ENCODE measurements around the gene SPOCK3.

SPOCK3 gene

DNA sequence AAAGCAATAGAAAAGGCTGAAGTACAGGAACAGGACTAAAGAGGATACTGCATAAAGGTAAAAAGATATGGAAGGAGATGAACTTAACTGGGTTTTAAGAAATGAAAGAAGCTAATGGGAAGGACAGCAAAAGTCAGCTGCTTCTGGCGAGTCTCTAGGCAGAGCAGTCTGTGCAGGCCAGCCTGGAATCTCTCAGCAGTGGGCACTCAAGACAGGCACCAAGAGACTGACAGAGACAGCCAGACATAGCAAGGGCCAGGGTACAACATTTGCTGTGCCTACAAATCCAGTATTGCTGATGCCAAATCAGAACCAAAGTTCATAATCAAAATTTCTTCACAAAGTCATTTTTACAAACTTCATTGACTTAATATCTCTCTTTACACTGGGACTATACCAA, 62.4 kb downstream of the SPOCK3 start:
- DNase-seq = no peak

DNA sequence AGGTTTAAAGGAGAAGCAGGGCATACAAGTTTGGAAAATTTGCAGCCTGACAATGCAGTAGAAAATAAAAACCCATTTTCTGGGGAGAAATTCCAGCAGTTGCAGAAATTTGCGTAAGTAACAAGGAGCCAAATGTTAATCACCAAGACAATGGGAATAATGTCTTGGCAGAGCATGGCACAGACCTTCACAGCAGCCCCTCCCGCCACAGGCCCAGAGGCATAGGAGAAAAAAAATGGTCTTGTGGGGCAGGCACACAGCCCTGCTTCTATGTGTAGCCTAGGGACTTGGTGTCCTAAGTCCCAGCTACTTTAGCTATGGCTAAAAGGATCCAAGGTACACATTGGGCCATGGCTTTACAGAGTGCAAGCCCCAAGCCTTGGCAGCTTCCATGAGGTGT, 65.7 kb downstream of the SPOCK3 start:
- DNase-seq = no peak

- DNase-seq = no peak
Measured at GRCh38 chr4:167150587-167150986, 83.7 kb downstream of the SPOCK3 start.

DNA sequence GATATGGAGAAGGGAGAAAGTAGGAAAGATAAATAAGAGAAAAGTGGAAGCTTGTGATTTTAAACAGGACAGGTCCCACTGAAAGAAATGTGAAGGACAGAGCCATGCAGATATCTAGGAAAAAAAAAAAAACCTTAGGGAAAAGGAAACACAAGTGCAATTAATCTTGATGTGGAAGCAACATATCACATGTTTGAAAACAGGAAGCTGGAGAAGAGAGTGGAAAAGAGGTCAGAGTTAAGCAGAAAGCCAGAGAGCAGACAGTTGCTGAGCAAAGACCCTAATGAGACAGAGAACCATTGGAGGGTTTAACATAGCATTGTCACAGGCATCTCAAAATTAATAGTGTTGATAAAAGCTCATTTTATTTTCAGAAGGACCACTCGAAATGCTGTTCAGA, 89.7 kb downstream of the SPOCK3 start:
- DNase-seq = no peak

GRCh38 chr4:167143018-167143417, 91.3 kb downstream of the SPOCK3 start:
- DNase-seq = no peak

- no peak for DNase-seq
Measured at GRCh38 chr4:167136270-167136669, 98.0 kb downstream of the SPOCK3 start.

DNA sequence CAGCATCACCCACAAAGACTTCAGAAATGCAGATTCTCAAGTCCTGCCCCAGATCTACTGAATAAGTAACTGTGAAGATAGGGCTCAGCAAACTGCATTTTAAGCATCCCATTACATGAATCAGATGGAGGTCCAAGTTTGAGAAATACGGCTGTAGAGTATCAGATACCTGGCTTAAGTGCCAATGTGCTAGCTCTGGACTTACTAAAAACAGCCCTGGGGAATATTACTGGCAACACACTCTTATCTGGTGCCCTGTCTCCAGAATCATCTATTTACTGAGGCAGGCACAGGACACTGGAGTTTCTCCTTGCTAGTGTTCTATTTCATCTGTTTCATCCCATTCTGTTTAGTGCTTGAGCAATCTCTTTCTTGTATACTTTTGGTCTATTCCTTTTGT, 105.1 kb downstream of the SPOCK3 start:
- no peak for DNase-seq

DNA sequence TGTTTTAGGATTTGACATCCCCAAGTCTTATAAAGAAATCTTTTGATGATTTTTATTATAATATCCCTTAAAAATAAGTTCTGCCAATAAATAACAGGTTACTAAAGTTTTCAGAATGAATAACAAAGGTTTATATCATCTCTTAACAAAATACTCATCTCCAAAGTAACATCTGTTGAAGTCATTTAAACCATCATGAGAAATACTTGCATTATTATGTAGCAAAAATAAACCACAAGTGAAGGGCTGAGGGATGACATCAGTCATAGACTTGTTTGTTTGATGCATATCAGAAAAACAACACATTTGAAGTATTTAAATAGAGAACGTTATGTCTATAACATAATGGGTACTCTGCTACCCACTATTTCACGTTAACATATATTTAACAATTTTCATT, 114.9 kb downstream of the SPOCK3 start:
- no peak for DNase-seq

DNA sequence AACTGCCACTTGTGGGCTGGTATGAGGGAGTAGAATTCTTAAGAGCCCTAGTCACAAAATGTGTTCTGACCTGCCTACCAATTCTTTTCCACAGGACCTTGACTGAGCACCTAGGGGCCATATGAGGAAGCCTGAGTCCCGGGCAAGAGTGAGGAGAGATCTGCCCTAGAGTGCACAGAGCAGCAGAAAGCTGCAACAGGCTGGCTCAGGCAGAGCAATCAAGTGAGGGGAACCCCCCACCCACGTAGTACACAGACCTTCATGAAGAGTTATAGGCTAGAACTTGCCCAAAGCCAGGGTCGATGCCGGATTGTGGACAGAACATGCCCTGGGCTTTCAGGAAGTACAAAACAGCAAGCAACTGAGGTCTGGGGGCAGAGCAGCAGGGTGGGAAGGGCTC, 117.0 kb downstream of the SPOCK3 start:
- DNase-seq = no peak

DNA sequence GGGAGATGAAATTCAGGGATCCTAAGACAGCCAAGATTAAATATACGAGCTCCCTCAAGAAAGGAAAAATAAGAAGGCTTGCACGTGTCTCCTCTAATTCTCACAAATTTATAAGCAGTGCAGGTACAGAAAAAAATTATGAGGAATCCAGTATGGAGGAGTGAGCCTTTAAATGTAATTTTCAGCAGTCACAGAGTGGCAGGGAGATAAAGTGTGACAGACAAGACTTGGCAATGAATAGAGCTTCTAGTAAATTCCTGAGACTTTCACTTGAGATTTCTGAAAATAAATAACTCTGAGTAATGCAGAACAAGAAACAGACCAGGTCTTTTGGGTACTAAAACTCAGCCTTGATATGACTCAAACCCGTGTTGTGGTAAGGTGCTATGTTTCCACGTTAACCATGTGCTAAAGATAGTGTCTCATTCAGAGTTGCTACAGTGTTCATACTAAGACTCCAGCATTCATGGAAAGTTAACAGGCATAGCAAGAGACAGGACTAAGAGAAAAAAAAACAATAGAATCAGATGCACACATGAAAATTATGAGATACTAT, 119.8 kb downstream of the SPOCK3 start:
- DNase-seq = peak; percentile 10

GRCh38 chr4:167111622-167112021, 122.7 kb downstream of the SPOCK3 start:
- no peak for DNase-seq

DNA sequence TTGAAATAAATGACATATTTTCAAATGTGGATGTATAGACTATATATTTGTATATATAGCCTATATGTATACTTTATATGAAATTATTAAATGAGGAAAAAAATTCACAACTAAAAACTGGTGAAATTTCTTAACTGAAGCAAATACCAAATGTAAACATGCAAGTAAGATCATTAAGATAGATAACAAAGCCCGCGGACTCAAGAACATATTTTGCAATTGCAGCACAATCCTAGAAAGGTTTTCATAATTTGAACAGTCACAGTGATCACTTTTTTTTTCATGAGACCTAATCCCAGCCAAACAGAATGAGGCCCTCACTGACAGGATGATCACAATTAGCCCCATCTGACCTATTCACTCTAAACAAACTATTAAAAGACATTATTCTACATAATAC, 123.2 kb downstream of the SPOCK3 start:
- DNase-seq = no peak

- no peak for DNase-seq
Measured at GRCh38 chr4:167109859-167110258, 124.4 kb downstream of the SPOCK3 start.

- DNase-seq = no peak
Measured at GRCh38 chr4:167105857-167106256, 128.4 kb downstream of the SPOCK3 start.

DNA sequence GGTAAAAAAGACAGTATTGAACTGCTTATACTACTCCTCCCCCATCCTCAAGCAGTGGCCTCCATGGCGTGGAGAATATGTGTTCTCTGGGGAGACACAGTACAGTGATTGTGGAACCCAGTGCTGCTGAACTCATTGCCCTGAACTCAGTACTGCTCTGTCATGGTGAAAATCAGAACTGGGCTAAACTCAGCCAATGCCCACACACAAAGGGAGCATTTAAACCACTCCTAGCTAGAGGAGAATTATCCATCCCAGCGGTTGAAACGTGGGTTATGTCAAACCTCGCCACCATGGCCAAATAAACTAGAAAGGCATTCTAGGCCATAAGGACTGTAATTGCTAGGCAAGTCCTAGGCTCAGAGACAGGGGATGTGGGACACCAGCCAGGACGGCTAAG, 131.8 kb downstream of the SPOCK3 start:
- DNase-seq = no peak

- DNase-seq = no peak
Measured at GRCh38 chr4:167101035-167101434, 133.3 kb downstream of the SPOCK3 start.

DNA sequence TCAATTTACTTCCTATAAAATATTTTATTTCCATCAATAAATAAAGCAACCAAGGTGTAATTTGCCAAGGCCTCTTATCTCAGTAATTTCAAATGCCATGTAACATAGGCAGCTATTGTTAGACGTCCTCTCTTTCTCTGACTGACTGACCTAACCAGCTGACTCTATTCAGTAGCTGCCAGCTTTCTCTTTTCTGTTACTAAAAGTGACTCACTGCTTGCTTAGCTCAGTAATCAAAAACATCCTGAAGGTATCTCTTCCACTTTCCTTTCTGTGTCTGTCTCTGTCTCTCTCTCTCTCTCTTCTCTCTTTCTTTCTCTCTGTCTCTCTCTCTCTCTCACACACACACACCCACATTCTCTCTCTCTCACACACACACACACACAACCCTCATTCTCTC, 134.2 kb downstream of the SPOCK3 start:
- DNase-seq = no peak

DNA sequence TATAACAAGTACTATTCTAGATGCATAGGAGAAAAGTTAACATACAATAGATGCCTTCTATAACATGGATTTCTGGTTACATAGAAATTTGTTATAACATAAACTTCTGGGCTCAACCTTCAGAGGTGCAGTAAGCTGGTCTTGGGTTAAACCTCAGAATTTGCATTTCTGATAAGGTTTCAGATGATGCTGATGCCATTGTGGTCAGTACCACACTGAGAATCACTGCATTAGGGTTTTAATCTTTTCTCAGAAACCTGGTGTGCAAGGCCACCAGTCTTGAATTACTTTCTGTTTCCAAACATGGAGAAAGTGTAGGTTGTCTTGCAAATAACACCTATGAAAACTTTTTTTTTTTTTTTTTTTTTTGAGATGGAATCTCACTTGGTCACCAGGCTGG, 146.2 kb downstream of the SPOCK3 start:
- no peak for DNase-seq

GRCh38 chr4:167084321-167084720, 150.0 kb downstream of the SPOCK3 start:
- no peak for DNase-seq

DNA sequence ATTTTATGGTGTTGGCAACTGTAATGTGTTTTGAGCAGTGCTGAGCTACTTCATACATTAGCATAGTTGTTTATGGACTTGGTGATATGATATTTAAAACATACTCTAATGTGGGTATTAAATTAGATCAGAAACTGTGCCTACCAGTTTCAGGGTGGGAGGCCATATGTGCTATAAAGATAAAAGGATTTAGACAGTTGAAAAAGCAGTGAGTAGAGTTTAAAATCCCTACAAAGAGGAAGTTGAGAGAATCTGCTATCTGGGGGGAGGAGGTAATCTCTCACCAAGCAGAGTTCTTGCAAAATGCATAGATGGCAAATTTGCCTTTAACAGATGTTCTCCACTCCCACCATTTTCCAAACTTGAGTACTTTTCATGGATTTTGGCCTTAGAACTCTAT, 154.5 kb downstream of the SPOCK3 start:
- DNase-seq = no peak

- DNase-seq = no peak
Measured at GRCh38 chr4:167052631-167053091, 181.6 kb downstream of the SPOCK3 start.

GRCh38 chr4:167049257-167049656, 185.0 kb downstream of the SPOCK3 start:
- no peak for DNase-seq

DNA sequence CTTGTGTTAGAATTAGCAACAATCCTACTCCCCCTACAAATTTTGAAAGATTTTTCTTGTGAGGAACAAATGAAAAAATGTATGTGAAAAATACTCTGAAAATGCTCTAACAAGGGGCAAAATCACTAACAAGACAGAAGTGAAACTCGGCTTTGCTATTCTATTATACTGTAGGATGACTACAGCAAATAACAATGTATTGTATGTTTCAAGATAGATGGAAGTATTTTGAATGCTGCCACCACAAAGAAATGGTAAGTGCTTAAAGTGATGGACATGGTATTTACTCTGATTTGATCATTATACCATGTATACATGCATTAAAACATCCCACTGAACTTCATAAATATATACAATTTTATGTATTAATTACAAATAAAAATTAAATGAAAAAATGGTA, 192.8 kb downstream of the SPOCK3 start:
- no peak for DNase-seq

DNA sequence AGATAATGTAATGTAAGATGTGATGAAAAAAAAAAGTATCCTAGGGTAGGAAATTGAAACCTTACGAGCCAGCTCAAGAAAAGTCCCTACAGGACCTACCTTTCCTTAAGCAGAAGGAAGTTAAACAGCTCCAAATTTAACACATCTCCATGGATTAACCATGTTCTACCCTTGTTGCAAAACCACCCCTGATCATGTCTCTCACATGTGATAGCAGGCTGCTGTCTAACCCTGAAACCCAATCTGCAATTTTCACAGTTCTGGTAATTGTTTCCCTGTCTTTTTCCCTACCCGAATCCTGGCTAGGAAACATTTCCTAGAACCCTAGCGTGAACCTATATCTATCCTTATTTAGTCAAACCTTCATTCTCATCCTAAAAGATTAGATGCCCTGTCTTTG, 198.9 kb downstream of the SPOCK3 start:
- DNase-seq = no peak

- no peak for DNase-seq
Measured at GRCh38 chr4:167034983-167035382, 199.3 kb downstream of the SPOCK3 start.

- DNase-seq = no peak
Measured at GRCh38 chr4:167032871-167033270, 201.4 kb downstream of the SPOCK3 start.
